Measurements from ENCODE around the gene OIP5. TPM values are rescaled to one million over a fixed set of nuclear protein-coding genes. Genes with fewer than 3 reads are reported as not detected.

Gene OIP5
- total and polyA plus RNA-seq, 2 donors (not counting 1 experiment from before 2014, with no cell fraction given): 0.84 to 1.3 TPM

- ChIA-PET CTCF (interaction anchor here (1.5 to 2.1 kb wide), 3 partner anchors 40 to 64 kb away, joined by 3 to 6 read pairs (median 5); partner anchors contain the start of genes CHP1, EXD1, NUSAP1 and OIP5), POLR2A (no interaction called here)
- intact Hi-C loops (cut with micrococcal nuclease): no loop called here
- Histone ChIP-seq H3K4me2 (replicated peaks; ENCODE audit: low read depth, low read length, poor library complexity, severe bottlenecking) (peak overlapping the region; percentile 55), H3K9ac (ENCODE audit: low read length) (no peak overlapping the region), H4K20me1 (ENCODE audit: control insufficient read depth, insufficient read depth, low read length, poor library complexity, severe bottlenecking) (peaks cover 12% of the 10 kb centered on the region), H3K4me3 (ENCODE audit: control extremely low read depth in 1 of 5, extremely low read depth in 1 of 5, insufficient read depth in 1 of 5, low read depth in 2 of 5, low read length in 4 of 5) (no peak overlapping the region), H3K27me3 (replicated peaks in 1 of 4; ENCODE audit: control extremely low read depth in 1 of 4, control insufficient read depth in 3 of 4, insufficient read depth in 4 of 4, low read length in 3 of 4) (no peaks in the 10 kb centered on the region), H3K4me1 (ENCODE audit: control insufficient read depth in 2 of 2, insufficient read depth in 2 of 2, low read length in 2 of 2) (peaks cover 24 to 30% of the 10 kb centered on the region in 2 donors), H3K36me3 (replicated peaks in 1 of 2; ENCODE audit: control extremely low read depth in 1 of 2, control insufficient read depth in 1 of 2, extremely low read depth in 1 of 2, insufficient read depth in 2 of 2, low read length in 1 of 2) (peaks cover 2 to 18% of the 10 kb centered on the region in 2 experiments), H2AFZ (ENCODE audit: insufficient read depth, low read depth, low read length, poor library complexity, severe bottlenecking) (no peak overlapping the region), H3K27ac (ENCODE audit: low read length in 2 of 2) (peak overlapping the region; percentile 73 to 91), H3K9me3 (ENCODE audit: control extremely low read depth in 1 of 3, control insufficient read depth in 2 of 3, insufficient read depth in 1 of 3, low read length in 2 of 3) (no peaks in the 10 kb centered on the region), H3K79me2 (ENCODE audit: control insufficient read depth, insufficient read depth, low read length) (peaks cover 49% of the 10 kb centered on the region)
- peak overlapping the region; percentile 93 for H3K27ac Mint-ChIP-seq
- peaks cover 38% of the 10 kb centered on the region for H3K4me1 Mint-ChIP-seq
- H3K27me3 Mint-ChIP-seq: no peaks in the 10 kb centered on the region
- TF ChIP-seq EZH2 (IDR thresholded peaks at IDR 0.05; ENCODE audit: borderline replicate concordance, insufficient read depth, low read depth, low read length, poor library complexity, severe bottlenecking) (no peak), CTCF (IDR thresholded peaks at IDR 0.05) (no peak)
- H3K9me3 Mint-ChIP-seq (ENCODE audit: insufficient read depth): no peaks in the 10 kb centered on the region
- no CpG with 5 or more reads among the region's 1 CpG for WGBS (ENCODE audit: insufficient coverage)
- ATAC-seq (ENCODE audit: low read depth) (no peak), DNase-seq (no peak)
- no peak overlapping the region for H3K4me3 Mint-ChIP-seq
Measured at GRCh38 chr15:41292521-41292920, 39.9 kb downstream of the OIP5 start.

GRCh38 chr15:41291065-41291631 lies 41.2 kb downstream of the OIP5 start:
- no peak for TF ChIP-seq EZH2 (IDR thresholded peaks at IDR 0.05; ENCODE audit: borderline replicate concordance, insufficient read depth, low read depth, low read length, poor library complexity, severe bottlenecking)
- TF ChIP-seq CTCF (IDR thresholded peaks at IDR 0.05): no peak
- no peaks in the 10 kb centered on the region for H3K27me3 ChIP-seq (replicated peaks in 1 of 4; ENCODE audit: control extremely low read depth in 1 of 4, control insufficient read depth in 3 of 4, insufficient read depth in 4 of 4, low read length in 3 of 4)
- ATAC-seq (ENCODE audit: low read depth) (peak; percentile 95), DNase-seq (peak; percentile 89)
- intact Hi-C loops (cut with micrococcal nuclease): loop anchor here (1.0 to 2.0 kb wide), 5 partner anchors 8 to 126 kb away; partner anchors contain the start of genes CHP1, NUSAP1, OIP5 and RTF1
- WGBS (ENCODE audit: insufficient coverage): 3% methylated on average over 4 of the region's 9 CpGs
- Mint-ChIP-seq H3K27me3 (no peaks in the 10 kb centered on the region), H3K4me3 (peak overlapping the region; percentile 68), H3K27ac (peak overlapping the region; percentile 93), H3K9me3 (ENCODE audit: insufficient read depth) (no peaks in the 10 kb centered on the region), H3K4me1 (peaks cover 45% of the 10 kb centered on the region)
- H3K4me1 ChIP-seq (ENCODE audit: control insufficient read depth in 2 of 2, insufficient read depth in 2 of 2, low read length in 2 of 2): peaks cover 24 to 35% of the 10 kb centered on the region in 2 donors
- ChIA-PET CTCF (interaction anchor here (0.9 to 2.1 kb wide), 6 partner anchors 41 to 432 kb away, joined by 3 to 6 read pairs (median 4); partner anchors contain the start of genes CHP1, EXD1, NUSAP1 and OIP5), POLR2A (interaction anchor here (0.6 to 2.3 kb wide), 4 partner anchors 60 to 713 kb away, joined by 3 to 9 read pairs (median 4); partner anchors contain the start of genes CHP1 and EXD1)
- H3K79me2 ChIP-seq (ENCODE audit: control insufficient read depth, insufficient read depth, low read length): peaks cover 50% of the 10 kb centered on the region
- H3K4me3 ChIP-seq (ENCODE audit: control extremely low read depth in 1 of 5, extremely low read depth in 1 of 5, insufficient read depth in 1 of 5, low read depth in 2 of 5, low read length in 4 of 5): peak overlapping the region in 1 of 5 experiments; percentile 12
- peak overlapping the region; percentile 22 for H3K9ac ChIP-seq (ENCODE audit: low read length)
- H2AFZ ChIP-seq (ENCODE audit: insufficient read depth, low read depth, low read length, poor library complexity, severe bottlenecking): peak overlapping the region; percentile 52
- H3K4me2 ChIP-seq (replicated peaks; ENCODE audit: low read depth, low read length, poor library complexity, severe bottlenecking): peak overlapping the region; percentile 55
- H3K36me3 ChIP-seq (replicated peaks in 1 of 2; ENCODE audit: control extremely low read depth in 1 of 2, control insufficient read depth in 1 of 2, extremely low read depth in 1 of 2, insufficient read depth in 2 of 2, low read length in 1 of 2): peaks cover 2 to 30% of the 10 kb centered on the region in 2 experiments
- no peaks in the 10 kb centered on the region for H3K9me3 ChIP-seq (ENCODE audit: control extremely low read depth in 1 of 3, control insufficient read depth in 2 of 3, insufficient read depth in 1 of 3, low read length in 2 of 3)
- H3K27ac ChIP-seq (ENCODE audit: low read length in 2 of 2): peak overlapping the region; percentile 73 to 91
- peaks cover 19% of the 10 kb centered on the region for H4K20me1 ChIP-seq (ENCODE audit: control insufficient read depth, insufficient read depth, low read length, poor library complexity, severe bottlenecking)

Measured in B cell (primary cell).